HG03457 (cell line): ENCODE results near the gene RBM10.

ENCODE experiments used
- ATAC-seq: cut with Tn5 transposase; IDR thresholded peaks from one replicate; pipeline ENCODE4 v1.9.1; 2021; ENCODE audit warnings: moderate number of reproducible peaks; ENCODE audit not compliant: unreplicated experiment

The RBM10 gene

DNA sequence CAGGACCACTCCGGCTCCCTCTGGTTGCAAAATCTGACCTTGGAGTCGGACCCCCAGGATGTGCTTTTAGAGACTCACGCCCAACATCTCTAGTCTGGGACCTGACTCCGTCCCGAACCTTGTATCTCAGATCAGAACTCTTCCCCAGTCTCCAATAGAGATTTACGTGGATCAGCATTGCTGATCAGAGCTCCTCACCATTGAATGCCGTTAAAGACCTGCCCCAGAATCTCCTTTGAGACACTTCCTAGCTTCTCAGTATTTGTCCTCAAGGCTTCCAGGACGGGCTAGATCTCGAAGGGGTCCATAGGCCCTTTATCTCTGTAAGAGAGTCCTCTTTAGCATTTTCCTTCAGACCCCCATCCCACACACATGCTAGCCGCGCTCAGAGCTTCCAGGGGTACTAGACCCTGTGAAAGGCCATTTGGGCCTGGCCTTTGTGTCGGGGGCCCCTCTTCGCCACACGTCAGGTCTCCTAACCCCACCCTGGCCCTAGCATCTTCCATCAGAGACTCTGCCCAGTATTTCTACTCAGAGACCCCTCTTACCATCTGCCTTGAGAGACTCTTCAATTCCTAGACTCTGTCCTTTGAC lies 49.3 kb downstream of the RBM10 start:
- ATAC-seq, result no peak

DNA sequence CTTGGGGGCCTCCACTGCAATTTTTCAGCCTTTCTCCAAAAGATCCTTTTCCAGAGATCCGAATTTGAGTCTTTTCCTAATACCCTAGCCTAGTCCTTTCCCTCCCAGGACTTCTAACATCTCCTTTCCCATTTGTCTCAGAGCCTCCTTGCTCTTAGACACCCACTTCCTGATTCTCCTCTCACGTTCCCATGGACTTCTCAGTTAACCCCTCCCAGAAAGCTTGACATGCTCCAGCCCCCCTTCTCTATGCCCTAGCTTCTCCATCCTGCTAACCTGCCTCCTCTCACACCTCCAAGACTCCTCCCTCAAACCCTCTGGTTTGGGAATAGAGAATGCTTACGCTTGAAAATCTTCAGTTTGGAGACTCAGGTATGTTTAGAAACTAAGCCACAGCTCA lies 51.1 kb downstream of the RBM10 start:
- no peak for ATAC-seq

DNA sequence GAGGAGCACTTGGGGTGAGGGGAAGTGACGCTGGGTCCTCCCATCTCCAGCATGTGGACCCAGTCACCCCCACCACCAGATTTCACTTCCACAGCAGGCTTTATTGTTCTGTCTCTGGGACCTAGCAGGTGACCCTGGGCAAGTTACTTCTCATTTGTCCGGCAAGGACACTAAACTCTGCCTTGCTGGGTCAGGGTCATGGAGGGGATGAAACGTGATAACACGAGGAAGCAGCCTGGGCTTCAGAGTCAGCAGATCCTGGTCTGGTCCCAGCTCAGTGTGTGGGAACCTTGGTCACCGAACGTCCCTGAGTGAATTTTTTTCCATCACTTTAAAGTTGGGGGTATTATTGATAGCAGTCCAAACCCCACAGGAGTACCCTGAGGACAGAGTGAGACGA lies 52.5 kb downstream of the RBM10 start:
- ATAC-seq, result no peak

DNA sequence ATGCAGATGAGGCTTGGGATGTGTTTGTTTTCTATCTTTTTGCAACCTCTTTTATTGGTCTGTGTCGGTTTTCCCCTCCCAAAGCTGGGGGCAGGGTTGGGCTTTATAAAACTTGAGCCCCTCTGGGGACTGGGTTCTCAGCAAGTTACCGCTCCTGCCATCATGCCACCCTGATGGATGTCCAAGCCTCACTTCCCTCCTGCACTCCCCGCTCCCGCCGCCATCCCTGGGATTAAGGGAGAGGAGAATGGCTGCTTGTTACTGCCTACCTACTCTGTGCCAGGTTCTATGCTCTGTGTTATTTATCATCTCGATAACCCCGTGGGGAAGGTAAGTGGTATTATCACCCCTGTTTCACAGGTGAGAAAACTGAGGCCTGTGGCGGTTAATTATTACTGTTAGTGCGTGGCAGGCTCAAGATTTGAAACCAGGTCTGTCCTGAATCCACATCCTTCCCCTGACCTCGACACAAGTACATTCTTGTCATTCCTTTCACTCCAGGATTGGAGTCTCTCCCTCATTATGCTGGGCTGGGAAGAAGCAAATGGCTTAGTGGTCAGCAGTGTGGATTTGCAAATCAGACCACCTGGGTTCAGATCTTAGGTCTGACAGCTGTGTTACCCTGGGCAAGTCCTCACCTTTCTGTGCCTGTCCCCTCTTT lies 53.1 kb downstream of the RBM10 start:
- no peak for ATAC-seq

DNA sequence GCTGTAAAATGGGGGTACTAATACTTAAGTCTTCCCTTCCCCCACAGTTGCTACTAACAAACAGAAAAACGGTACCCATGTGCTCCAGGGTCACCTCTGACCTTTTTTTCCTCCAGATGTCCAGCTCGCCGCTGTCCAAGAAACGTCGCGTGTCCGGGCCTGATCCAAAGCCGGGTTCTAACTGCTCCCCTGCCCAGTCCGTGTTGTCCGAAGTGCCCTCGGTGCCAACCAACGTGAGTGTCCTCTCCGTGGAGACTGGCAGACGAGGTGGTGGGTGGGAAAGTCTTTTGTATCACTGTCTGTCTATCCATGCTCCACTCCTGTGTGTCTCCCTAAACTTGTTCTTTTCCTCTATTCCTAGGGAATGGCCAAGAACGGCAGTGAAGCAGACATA lies 53.7 kb downstream of the RBM10 start:
- ATAC-seq, result no peak

DNA sequence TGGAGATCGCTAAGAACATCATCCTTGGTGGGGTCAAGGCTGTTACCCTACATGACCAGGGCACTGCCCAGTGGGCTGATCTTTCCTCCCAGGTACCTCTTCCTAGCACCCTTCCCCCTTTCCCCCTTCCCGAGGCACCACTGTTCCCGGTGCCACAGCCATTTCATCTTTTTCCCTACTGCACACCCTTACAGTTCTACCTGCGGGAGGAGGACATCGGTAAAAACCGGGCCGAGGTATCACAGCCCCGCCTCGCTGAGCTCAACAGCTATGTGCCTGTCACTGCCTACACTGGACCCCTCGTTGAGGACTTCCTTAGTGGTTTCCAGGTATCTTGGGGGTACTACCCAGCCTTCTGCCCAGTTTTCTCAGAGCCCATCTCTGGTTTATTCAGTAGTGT lies 54.3 kb downstream of the RBM10 start:
- no peak for ATAC-seq

DNA sequence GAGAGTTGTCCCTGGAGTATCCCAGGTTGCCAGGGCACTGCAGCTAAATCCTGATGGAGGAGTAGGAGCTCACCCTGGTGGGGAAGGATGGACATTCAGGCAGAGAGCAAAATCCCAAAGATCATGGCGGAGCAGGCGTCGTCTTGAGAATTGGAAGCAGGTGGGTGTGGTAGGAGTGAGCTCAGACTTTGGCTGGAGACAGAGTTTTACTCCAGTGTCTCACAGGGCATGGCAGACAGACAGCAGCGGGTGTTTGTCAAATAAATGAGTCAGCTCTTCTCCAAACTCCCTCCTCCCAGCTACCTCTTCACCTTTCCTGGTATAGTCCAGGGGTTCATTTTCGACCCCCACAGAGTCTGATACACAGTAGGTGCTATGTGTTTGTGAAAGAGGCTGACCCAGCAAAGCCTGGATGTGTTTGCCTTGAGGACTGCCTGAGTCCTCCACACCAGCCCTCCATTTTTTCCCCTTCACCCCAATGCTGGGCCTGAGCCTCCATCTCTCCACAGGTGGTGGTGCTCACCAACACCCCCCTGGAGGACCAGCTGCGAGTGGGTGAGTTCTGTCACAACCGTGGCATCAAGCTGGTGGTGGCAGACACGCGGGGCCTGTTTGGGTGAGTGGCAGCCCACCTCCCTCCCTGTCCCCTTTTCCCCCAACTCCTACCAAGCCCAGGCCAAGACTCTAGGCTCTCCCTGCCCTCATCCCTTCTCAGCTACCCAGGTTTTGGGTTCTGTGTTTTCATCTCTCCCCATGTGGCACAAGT lies 55.5 kb downstream of the RBM10 start:
- no peak for ATAC-seq

DNA sequence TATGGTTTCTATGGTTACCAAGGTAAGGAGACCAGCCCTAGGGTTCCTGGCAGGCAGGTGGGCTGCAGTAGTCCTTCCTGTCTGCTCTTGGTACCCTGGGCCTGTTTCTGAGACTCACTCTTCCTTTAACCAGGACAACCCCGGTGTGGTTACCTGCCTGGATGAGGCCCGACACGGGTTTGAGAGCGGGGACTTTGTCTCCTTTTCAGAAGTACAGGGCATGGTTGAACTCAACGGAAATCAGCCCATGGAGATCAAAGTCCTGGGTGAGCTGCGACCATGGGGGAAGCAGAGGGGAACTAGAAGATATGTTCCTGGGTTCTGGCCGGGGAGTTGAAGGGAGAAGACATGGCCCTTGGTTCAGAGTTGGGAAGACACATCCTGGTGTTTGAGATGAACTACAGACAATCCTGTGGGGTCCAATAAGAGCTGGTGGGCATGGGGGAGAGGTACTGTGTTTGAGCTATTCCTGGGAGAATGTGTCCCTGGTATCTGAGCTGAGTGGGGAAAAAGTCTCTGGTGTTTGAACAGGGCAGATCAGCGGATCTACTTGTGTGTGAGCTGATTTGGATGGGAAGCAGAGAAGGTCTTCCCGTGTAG lies 56.4 kb downstream of the RBM10 start:
- ATAC-seq, result no peak

DNA sequence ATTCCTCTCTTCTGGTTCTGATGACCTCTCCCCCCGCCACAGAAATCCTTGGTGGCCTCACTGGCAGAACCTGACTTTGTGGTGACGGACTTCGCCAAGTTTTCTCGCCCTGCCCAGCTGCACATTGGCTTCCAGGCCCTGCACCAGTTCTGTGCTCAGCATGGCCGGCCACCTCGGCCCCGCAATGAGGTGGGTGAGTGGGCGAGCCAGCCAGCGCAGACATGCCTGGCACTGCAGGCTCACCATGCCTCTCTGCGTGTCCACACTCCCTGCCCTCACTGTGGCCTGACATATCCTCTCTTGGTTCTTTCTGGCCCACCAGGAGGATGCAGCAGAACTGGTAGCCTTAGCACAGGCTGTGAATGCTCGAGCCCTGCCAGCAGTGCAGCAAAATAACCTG lies 57.3 kb downstream of the RBM10 start:
- ATAC-seq, result no peak

DNA sequence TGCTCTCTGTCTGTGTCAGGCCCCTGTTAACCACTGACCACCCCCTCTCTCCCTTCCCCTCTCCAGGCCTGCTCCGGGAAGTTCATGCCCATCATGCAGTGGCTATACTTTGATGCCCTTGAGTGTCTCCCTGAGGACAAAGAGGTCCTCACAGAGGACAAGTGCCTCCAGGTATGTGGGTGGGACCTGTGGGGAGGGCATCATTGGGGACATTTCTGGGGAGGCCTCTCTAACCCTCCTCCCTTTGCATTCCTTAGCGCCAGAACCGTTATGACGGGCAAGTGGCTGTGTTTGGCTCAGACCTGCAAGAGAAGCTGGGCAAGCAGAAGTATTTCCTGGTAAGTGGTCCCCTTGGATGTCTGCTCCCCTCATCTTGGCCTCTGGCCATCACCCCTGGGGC lies 57.9 kb downstream of the RBM10 start:
- no peak for ATAC-seq

DNA sequence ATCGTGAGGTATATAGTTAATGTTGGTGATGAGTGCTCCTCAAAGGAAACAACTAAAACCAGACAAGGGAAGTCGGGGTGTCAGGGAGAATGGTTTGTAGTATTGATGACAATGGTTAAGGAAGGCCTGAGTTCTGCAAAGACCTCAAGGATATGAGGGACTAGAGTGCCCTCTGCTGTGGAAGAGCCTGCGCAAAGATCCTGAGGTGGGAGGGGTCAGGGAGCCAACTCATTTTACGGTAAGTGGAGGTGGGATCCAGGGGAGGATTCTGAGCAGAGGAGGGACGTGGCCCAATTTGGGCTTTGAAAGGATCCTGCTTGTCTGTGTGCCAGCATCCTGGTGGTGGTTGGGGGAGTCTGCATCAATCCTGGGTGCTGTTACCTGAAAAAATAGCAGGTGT lies 59.9 kb downstream of the RBM10 start:
- no peak for ATAC-seq

DNA sequence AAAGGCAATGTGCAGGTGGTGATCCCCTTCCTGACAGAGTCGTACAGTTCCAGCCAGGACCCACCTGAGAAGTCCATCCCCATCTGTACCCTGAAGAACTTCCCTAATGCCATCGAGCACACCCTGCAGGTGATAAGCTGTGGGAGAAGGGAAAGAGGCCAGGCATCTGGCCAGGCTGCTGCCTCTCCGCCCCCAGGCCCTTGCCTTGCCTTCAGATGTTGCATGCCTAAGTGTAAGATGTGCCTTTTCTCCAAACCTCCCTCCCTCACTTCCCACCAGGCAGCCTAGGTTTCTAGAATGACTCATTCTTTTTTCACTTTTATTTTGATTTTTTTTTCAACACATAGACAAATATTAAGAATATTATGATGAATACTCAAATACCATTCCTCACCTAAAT lies 61.3 kb downstream of the RBM10 start:
- ATAC-seq, result no peak

DNA sequence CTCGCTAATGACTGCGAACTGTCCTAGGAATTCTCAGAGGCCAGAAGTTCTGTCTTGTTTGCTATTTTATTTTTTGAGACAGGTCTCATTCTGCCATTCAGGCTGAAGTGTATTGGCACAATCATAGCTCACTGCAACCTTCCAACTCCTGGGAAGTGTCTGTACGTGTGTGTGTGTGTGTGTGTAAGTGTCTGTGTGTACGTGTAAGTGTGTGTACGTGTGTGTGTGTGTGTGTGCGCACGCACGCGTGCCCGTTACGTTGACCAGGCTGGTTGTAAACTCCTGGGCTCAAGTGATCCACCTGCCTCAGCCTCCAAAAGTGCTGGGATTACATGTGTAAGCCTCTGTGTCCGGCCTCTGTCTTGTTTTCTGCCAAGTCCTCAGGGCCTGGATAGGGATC lies 63.1 kb downstream of the RBM10 start:
- ATAC-seq, result no peak

DNA sequence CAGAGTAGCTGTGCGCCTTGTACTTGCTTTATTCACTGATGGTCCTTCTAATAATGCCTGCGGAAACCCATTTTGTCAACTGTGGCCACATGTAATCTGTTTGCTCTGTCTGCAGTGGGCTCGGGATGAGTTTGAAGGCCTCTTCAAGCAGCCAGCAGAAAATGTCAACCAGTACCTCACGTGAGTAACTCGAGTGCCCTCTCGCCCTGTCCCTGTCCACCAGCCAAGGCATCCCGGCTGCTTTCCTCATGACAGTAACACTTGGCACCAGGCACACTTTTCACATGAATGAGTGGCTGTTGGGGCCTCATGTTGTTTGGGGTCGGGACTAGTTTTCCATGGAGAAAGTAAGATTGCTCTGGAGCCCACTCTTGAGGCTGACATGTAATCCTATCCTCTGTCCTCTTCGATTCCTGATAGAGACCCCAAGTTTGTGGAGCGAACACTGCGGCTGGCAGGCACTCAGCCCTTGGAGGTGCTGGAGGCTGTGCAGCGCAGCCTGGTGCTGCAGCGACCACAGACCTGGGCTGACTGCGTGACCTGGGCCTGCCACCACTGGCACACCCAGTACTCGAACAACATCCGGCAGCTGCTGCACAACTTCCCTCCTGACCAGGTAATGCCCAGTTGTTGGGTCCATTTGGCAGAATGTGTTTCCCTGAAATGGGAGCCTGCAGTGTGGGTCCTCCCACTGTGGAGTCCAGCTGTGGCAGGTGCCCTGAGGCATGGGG lies 64.7 kb downstream of the RBM10 start:
- ATAC-seq, result no peak

DNA sequence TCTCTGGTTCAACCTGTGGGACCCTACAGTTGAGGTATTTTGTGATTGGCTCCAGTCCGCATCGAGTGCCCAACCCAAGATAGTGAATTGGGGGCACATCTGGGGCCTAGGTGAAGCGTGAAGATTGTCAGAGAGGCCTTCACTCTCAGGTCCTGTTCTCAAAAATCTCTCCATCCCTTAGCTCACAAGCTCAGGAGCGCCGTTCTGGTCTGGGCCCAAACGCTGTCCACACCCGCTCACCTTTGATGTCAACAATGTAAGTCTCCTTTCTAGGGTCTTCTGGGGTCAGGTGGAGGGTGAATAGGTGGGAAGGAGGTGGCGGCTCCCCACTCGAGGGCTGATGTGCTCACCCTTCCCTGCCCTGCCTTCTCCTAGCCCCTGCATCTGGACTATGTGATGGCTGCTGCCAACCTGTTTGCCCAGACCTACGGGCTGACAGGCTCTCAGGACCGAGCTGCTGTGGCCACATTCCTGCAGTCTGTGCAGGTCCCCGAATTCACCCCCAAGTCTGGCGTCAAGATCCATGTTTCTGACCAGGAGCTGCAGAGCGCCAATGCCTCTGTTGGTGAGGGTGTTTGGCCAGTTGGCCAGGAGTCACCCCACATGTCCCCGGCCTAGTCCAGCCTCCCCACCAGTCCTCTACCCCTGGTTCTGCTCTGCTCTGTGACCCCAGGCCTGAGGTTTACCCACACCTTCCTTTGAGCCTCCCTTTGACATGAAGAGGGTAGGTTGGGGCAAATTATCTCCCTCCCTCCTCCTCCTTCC lies 65.8 kb downstream of the RBM10 start:
- no peak for ATAC-seq

DNA sequence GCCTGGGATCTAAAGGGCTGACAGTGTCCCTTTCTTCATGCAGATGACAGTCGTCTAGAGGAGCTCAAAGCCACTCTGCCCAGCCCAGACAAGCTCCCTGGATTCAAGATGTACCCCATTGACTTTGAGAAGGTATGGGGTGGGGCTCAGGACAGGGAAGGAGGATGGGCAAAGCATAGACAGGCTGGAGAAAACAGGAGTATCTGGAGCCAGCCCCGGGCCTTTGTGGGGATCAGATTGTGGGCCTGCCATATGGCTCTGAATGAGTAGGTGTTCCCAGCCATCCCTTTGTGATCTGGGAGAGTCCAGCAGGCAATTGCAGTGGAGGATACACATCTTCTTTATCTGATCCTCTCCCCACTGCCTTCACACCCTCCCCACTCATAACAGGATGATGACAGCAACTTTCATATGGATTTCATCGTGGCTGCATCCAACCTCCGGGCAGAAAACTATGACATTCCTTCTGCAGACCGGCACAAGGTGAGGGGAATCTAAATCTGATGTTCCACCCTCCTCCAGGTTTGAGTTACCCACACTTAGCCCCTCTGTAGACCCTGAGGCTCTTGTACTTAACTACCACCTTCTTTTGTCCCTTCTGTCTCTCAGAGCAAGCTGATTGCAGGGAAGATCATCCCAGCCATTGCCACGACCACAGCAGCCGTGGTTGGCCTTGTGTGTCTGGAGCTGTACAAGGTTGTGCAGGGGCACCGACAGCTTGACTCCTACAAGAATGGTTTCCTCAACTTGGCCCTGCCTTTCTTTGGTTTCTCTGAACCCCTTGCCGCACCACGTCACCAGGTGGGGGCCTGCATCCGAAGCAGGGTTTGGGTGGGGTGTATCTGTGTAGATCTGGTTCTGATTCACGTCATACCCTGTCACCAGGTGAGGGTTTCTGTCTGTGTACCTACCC lies 67.6 kb downstream of the RBM10 start:
- no peak for ATAC-seq

DNA sequence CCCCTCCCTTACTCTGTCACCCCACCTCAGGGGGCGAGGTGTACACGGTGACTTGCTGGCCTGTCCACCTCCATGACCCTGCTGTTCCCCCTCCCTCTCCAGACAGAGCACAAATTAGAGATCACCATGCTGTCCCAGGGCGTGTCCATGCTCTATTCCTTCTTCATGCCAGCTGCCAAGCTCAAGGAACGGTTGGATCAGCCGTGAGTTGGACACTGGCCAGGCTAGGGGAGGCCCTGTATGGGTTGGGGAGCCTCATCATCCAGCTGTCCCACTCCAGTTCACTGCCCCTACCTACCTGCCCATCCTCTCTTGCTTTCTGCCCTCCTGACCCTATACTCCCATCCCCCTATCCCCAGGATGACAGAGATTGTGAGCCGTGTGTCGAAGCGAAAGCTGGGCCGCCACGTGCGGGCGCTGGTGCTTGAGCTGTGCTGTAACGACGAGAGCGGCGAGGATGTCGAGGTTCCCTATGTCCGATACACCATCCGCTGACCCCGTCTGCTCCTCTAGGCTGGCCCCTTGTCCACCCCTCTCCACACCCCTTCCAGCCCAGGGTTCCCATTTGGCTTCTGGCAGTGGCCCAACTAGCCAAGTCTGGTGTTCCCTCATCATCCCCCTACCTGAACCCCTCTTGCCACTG lies 69.5 kb downstream of the RBM10 start:
- ATAC-seq, result no peak

DNA sequence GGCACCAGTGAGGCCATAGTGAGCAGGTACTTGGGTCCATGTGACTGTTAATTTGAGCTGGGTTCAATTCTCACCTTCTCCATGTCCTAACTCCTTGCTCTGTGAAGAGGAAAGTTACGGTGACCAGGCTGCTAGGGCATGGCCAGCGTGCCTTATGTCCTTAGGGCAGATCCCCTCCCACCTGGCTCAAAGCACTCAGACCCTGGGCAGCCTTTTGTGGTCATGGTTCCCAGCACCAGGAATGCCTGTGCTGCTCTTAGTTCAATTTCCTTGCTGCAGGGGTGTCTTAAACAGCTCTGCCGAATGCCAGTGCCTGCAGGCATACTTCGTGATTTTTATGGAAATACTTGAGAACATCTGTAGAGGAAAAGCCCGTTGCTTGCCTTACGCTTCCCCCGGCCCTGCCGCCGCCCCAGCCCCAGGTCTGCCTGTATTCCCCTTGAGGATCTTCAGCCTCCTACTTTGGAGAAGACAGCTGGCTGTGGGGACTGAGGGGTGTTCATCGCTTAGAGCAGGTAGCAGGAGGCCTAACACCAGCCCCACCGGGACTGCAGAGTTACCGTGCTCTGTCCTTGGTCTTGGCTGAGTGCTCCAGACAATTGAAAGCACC lies 70.4 kb downstream of the RBM10 start:
- no peak for ATAC-seq
